DOHH2 (cell line): ENCODE data around the gene ZNF764.

ENCODE experiments used
- H3F3A ChIP-seq: fragments of 200-600 bp; sonication (generic), shearing (Covaris generic); 2 replicates; pipeline ENCODE4 v1.6.0; 2016; ENCODE audit warnings: antibody characterized with exemption, mild to moderate bottlenecking; ENCODE audit not compliant: control insufficient read depth, insufficient read depth
- H3K27ac ChIP-seq: fragments of 200-600 bp; sonication (generic); 2 replicates; pipeline ENCODE4 v1.5.1; 2014; ENCODE audit warnings: low read depth, mild to moderate bottlenecking, low read length, moderate library complexity
- H3K27me3 ChIP-seq: fragments of 200-600 bp; sonication (generic); 2 replicates; pipeline ENCODE4 v1.6.1; 2014; ENCODE audit warnings: mild to moderate bottlenecking, low read length, mixed read lengths; ENCODE audit not compliant: control insufficient read depth
- H3K36me3 ChIP-seq: fragments of 200-600 bp; sonication (generic); 2 replicates; pipeline ENCODE4 v1.6.1; 2014; ENCODE audit warnings: mild to moderate bottlenecking, low read length, moderate library complexity, mixed read lengths; ENCODE audit not compliant: control insufficient read depth
- H3K4me1 ChIP-seq: fragments of 200-600 bp; sonication (generic); 2 replicates; pipeline ENCODE4 v1.6.1; 2014; ENCODE audit warnings: mild to moderate bottlenecking, low read length, mixed read lengths; ENCODE audit not compliant: control insufficient read depth
- H3K4me2 ChIP-seq: fragments of 200-600 bp; sonication (generic); 2 replicates; pipeline ENCODE4 v1.6.0; 2014; ENCODE audit warnings: mild to moderate bottlenecking, low read length, moderate library complexity
- H3K4me3 ChIP-seq: fragments of 200-600 bp; sonication (generic); 2 replicates; pipeline ENCODE4 v1.5.1; 2014; ENCODE audit warnings: mild to moderate bottlenecking, low read length, mixed read lengths
- H3K79me2 ChIP-seq: fragments of 200-600 bp; sonication (generic); 2 replicates; pipeline ENCODE4 v1.6.1; 2014; ENCODE audit warnings: mild to moderate bottlenecking, low read length, mixed read lengths; ENCODE audit not compliant: control insufficient read depth
- H3K9me2 ChIP-seq: fragments of 200-600 bp; sonication (generic); replicated peaks from 2 replicates; pipeline ENCODE4 v1.6.1; 2014; ENCODE audit warnings: mild to moderate bottlenecking, low read length, mixed read lengths; ENCODE audit not compliant: control insufficient read depth
- H3K9me3 ChIP-seq: fragments of 200-600 bp; sonication (generic); 2 replicates; pipeline ENCODE4 v1.6.1; 2014; ENCODE audit warnings: antibody characterized with exemption, low read length, mixed read lengths; ENCODE audit not compliant: control insufficient read depth, insufficient read depth
- H4K20me1 ChIP-seq: fragments of 200-600 bp; sonication (generic); 2 replicates; pipeline ENCODE4 v1.6.0; 2014; ENCODE audit warnings: low read depth, mild to moderate bottlenecking, antibody characterized with exemption, low read length, moderate library complexity; ENCODE audit not compliant: control insufficient read depth, insufficient read depth
- CTCF ChIP-seq: fragments of 200-600 bp; sonication (generic); IDR thresholded peaks from one replicate; pipeline ENCODE4 v1.5.1; 2014; ENCODE audit warnings: antibody characterized with exemption, mild to moderate bottlenecking, low read depth, low read length; ENCODE audit not compliant: poor library complexity, severe bottlenecking
- EZH2phosphoT487 ChIP-seq: fragments of 200-600 bp; sonication (generic); IDR thresholded peaks from 2 replicates; pipeline ENCODE4 v1.6.1; 2017; ENCODE audit warnings: borderline replicate concordance, mild to moderate bottlenecking, antibody characterized with exemption, low read length, moderate library complexity, mixed read lengths

The ZNF764 gene

GRCh38 chr16:30554557-30555314 is 3.4 kb downstream of the ZNF764 start:
- Histone ChIP-seq H3F3A (0 out of 2 replicates have a peak, but pooled peaks cover 3% of the 10 kb centered on the region), H3K27ac (no peak overlapping the region), H3K9me2 (no peaks in the 10 kb centered on the region), H3K4me3 (no peak overlapping the region), H3K79me2 (peaks cover 55% of the 10 kb centered on the region), H3K9me3 (no peaks in the 10 kb centered on the region), H3K36me3 (peaks cover 41% of the 10 kb centered on the region), H4K20me1 (no peaks in the 10 kb centered on the region), H3K4me1 (peaks cover 18% of the 10 kb centered on the region), H3K27me3 (no peaks in the 10 kb centered on the region), H3K4me2 (no peak overlapping the region)
- TF ChIP-seq EZH2phosphoT487 (no peak), CTCF (no peak)

- no peaks in the 10 kb centered on the region for H4K20me1 ChIP-seq
- no peak overlapping the region for H3K4me2 ChIP-seq
- H3K4me3 ChIP-seq, result no peak overlapping the region
- no peaks in the 10 kb centered on the region for H3K9me3 ChIP-seq
- peaks cover 55% of the 10 kb centered on the region for H3K79me2 ChIP-seq
- peaks cover 41% of the 10 kb centered on the region for H3K36me3 ChIP-seq
- TF ChIP-seq CTCF, result no peak
- no peak for TF ChIP-seq EZH2phosphoT487
- H3K27ac ChIP-seq, result no peak overlapping the region
- peaks cover 11% of the 10 kb centered on the region for H3K4me1 ChIP-seq
- no peaks in the 10 kb centered on the region for H3K27me3 ChIP-seq
- no peaks in the 10 kb centered on the region for H3F3A ChIP-seq
- H3K9me2 ChIP-seq, result no peaks in the 10 kb centered on the region
Observed at GRCh38 chr16:30553393-30553899, 4.7 kb downstream of the ZNF764 start.

GRCh38 chr16:30552956-30553355 is 5.2 kb downstream of the ZNF764 start:
- Histone ChIP-seq H3F3A (no peaks in the 10 kb centered on the region), H3K36me3 (peaks cover 39% of the 10 kb centered on the region), H3K9me3 (no peaks in the 10 kb centered on the region), H3K27ac (no peak overlapping the region), H3K4me2 (no peak overlapping the region), H3K9me2 (no peaks in the 10 kb centered on the region), H4K20me1 (no peaks in the 10 kb centered on the region), H3K4me1 (peaks cover 10% of the 10 kb centered on the region), H3K27me3 (no peaks in the 10 kb centered on the region), H3K4me3 (no peak overlapping the region), H3K79me2 (peaks cover 53% of the 10 kb centered on the region)
- TF ChIP-seq EZH2phosphoT487, result no peak

GRCh38 chr16:30551781-30552180 is 6.4 kb downstream of the ZNF764 start:
- peaks cover 41% of the 10 kb centered on the region for H3K79me2 ChIP-seq
- no peak overlapping the region for H3K27ac ChIP-seq
- no peaks in the 10 kb centered on the region for H3F3A ChIP-seq
- TF ChIP-seq EZH2phosphoT487, result no peak
- TF ChIP-seq CTCF, result no peak
- no peak overlapping the region for H3K4me2 ChIP-seq
- H3K4me3 ChIP-seq, result no peak overlapping the region
- H3K9me3 ChIP-seq, result no peaks in the 10 kb centered on the region
- no peaks in the 10 kb centered on the region for H3K27me3 ChIP-seq
- peaks cover 38% of the 10 kb centered on the region for H3K36me3 ChIP-seq
- H4K20me1 ChIP-seq, result no peaks in the 10 kb centered on the region
- H3K4me1 ChIP-seq, result peaks cover 5% of the 10 kb centered on the region
- no peaks in the 10 kb centered on the region for H3K9me2 ChIP-seq
